K562 (cell line): ENCODE results near the gene KRT4.

Source experiments
- EP300 ChIP-seq: IDR thresholded peaks from 2 replicates; pipeline ENCODE4 v1.6.1; 2012; ENCODE audit warnings: low read length, improper control_type of control experiment
- POLR2AphosphoS2 ChIP-seq: IDR thresholded peaks from 2 replicates; pipeline ENCODE4 v1.6.1; 2012; ENCODE audit warnings: low read length, improper control_type of control experiment

DNA sequence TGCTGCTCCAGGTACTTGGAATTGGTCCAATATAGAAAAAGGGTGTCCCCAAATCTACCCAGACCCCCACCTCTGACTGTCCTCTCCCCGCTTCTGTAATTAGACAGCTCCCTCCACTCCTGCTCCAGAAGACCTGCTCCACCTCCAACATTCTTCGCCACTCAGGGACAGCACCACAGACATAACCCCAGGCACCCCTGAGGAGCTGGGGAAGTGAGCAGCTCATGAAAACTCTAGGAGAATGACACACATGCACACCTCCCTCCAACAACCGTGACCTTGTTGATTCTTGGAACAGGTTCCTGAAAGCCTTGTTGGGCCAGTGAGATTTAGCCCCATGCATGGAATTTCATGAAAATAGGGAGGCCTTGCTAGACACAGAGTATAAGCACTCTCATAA, 8.2 kb downstream of the KRT4 start:
- TF ChIP-seq POLR2AphosphoS2 (no peak), EP300 (no peak)
